ENCODE results near the gene CD55. TPM values are rescaled to one million over a fixed set of nuclear protein-coding genes. Genes with fewer than 3 reads are reported as not detected.
A peak's percentile ranks its signal among the peaks of the same experiment; 100 is the strongest.

The CD55 gene
- total RNA-seq, 1 experiment from 2014 or later, result 75.4 TPM

- TF ChIP-seq RAD21 (IDR thresholded peaks at IDR 0.05; ENCODE audit: low read depth) (0 out of 2 replicates have a peak, but pooled peaks have one; percentile 16), JUND (IDR thresholded peaks at IDR 0.05) (peak; percentile 90), SIN3A (IDR thresholded peaks at IDR 0.05; ENCODE audit: low read depth) (no peak)
Observed at GRCh38 chr1:207389728-207390464, 68.4 kb downstream of the CD55 start (continued).

GRCh38 chr1:207393610-207394009, 72.1 kb downstream of the CD55 start:
- H3K9ac ChIP-seq (ENCODE audit: low read length), result no peak overlapping the region
- TF ChIP-seq EZH2 (IDR thresholded peaks at IDR 0.05), result no peak
- TF ChIP-seq SRF (IDR thresholded peaks at IDR 0.05; ENCODE audit: low read depth), result no peak
- TF ChIP-seq YY1 (IDR thresholded peaks at IDR 0.05; ENCODE audit: extremely low read depth, insufficient replicate concordance, low read depth, low read length), result no peak
- TF ChIP-seq RAD21 (IDR thresholded peaks at IDR 0.05; ENCODE audit: low read depth), result no peak
- TF ChIP-seq CEBPB (IDR thresholded peaks at IDR 0.05; ENCODE audit: low read depth), result no peak
- peak; percentile 21; the same call in 1 of the 2 replicates for TF ChIP-seq SIN3A (IDR thresholded peaks at IDR 0.05; ENCODE audit: low read depth)
- TF ChIP-seq CTCF (IDR thresholded peaks at IDR 0.05 in 2 of 3, conservative IDR thresholded peaks at IDR 0.05 in 1 of 3; ENCODE audit: borderline replicate concordance in 1 of 3, insufficient read depth in 1 of 3, low read depth in 2 of 3, low read length in 2 of 3), result no peak
- peak; percentile 73 for TF ChIP-seq FOSL1 (IDR thresholded peaks at IDR 0.05; ENCODE audit: low read depth)
- TF ChIP-seq ZFX (IDR thresholded peaks at IDR 0.05), result no peak
- TF ChIP-seq ATF3 (IDR thresholded peaks at IDR 0.05), result no peak
- no peak for TF ChIP-seq EGR1 (IDR thresholded peaks at IDR 0.05; ENCODE audit: low read depth)
- peak; percentile 62; the same call in 1 of the 2 replicates for TF ChIP-seq CBX3 (IDR thresholded peaks at IDR 0.05; ENCODE audit: low read depth)
- TF ChIP-seq JUND (IDR thresholded peaks at IDR 0.05), result peak; percentile 69; the same call in 1 of the 2 replicates
- peak; percentile 50 for TF ChIP-seq SP1 (IDR thresholded peaks at IDR 0.05; ENCODE audit: low read depth)
- peak; percentile 21; the same call in 1 of the 2 replicates for TF ChIP-seq POLR2AphosphoS5 (IDR thresholded peaks at IDR 0.05; ENCODE audit: low read depth, low read length)
- no peak for TF ChIP-seq EZH2phosphoT487 (IDR thresholded peaks at IDR 0.05; ENCODE audit: borderline replicate concordance)
- TF ChIP-seq POLR2A (IDR thresholded peaks at IDR 0.05; ENCODE audit: borderline replicate concordance, extremely low read depth, insufficient read depth, insufficient read length), result no peak
- no peak for TF ChIP-seq MAX (IDR thresholded peaks at IDR 0.05)
- no peak for TF ChIP-seq TCF7L2 (IDR thresholded peaks at IDR 0.05; ENCODE audit: borderline replicate concordance, extremely low read depth, insufficient read depth, insufficient read length)
- no peak for TF ChIP-seq ZBTB33 (IDR thresholded peaks at IDR 0.05; ENCODE audit: extremely low read depth, insufficient replicate concordance, low read length)
- TF ChIP-seq ELF1 (IDR thresholded peaks at IDR 0.05; ENCODE audit: borderline replicate concordance, low read depth), result no peak
- TF ChIP-seq ZNF274 (IDR thresholded peaks at IDR 0.05; ENCODE audit: low read depth, low read length), result no peak

More at GRCh38 chr1:207393610-207394009, 72.1 kb downstream of the CD55 start:
- Histone ChIP-seq H2AFZ (ENCODE audit: low read depth, low read length, poor library complexity, severe bottlenecking) (peak overlapping the region; percentile 72), H3K27me3 (ENCODE audit: insufficient read depth, low read length) (no peaks in the 10 kb centered on the region), H3K4me1 (ENCODE audit: control insufficient read depth in 1 of 2, insufficient read depth in 2 of 2, low read length in 2 of 2) (peaks cover 3 to 28% of the 10 kb centered on the region in 2 experiments; a peak in 3 of 4 replicates), H3K79me2 (ENCODE audit: insufficient read depth, low read length) (no peaks in the 10 kb centered on the region), H3K4me2 (ENCODE audit: low read length) (peak overlapping the region; percentile 48), H3K9me2 (ENCODE audit: insufficient read depth) (no peaks in the 10 kb centered on the region), H3K9me3 (ENCODE audit: control insufficient read depth in 1 of 2, insufficient read depth in 1 of 2, low read depth in 1 of 2, low read length in 2 of 2) (no peaks in the 10 kb centered on the region), H3K4me3 (replicated peaks in 1 of 2; ENCODE audit: low read depth in 1 of 2, low read length in 2 of 2) (no peak overlapping the region), H4K20me1 (ENCODE audit: insufficient read depth) (no peaks in the 10 kb centered on the region), H3K27ac (ENCODE audit: low read depth, low read length) (no peak overlapping the region), H3K36me3 (ENCODE audit: control insufficient read depth in 1 of 2, insufficient read depth in 2 of 2, low read length in 2 of 2) (no peaks in the 10 kb centered on the region)
- ChIA-PET CTCF (interaction anchor here (1.6 kb wide), 1 partner anchor 11 kb away, joined by 4 read pairs; no protein-coding TSS in a partner anchor), RAD21 (ENCODE audit: low non-redundant PET in 1 of 2, low total read pairs in 2 of 2, uncharacterized antibody in 2 of 2, unreplicated experiment in 2 of 2) (interaction anchor here in 1 of 2 experiments (1.2 kb wide), 1 partner anchor 11 kb away, joined by 3 read pairs; no protein-coding TSS in a partner anchor), POLR2A (no interaction called here)
- peak; percentile 56 for ATAC-seq
- peak; percentile 53 for DNase-seq (ENCODE audit: low read depth, low spot score)
- intact Hi-C loops (cut with micrococcal nuclease), result no loop called here
- BruUV-seq (replicated peaks), result no TSS peak
